ENCODE results near the gene AKTIP.

- TF ChIP-seq CTCF (IDR thresholded peaks at IDR 0.05) (no peak), POLR2A (IDR thresholded peaks at IDR 0.05) (no peak)
Observed at GRCh38 chr16:53523971-53524548, 21.1 kb upstream of the AKTIP start.
